H1 (cell line): ENCODE measurements around the gene PPP1R13B.

Source experiments
- SUZ12 ChIP-seq: fragments of 200-600 bp; sonication (generic); IDR thresholded peaks from 2 replicates; pipeline ENCODE4 v1.6.1; 2012; ENCODE audit warnings: mild to moderate bottlenecking, inconsistent platforms, low read length, moderate library complexity, mixed read lengths
- TF ChIP-seq, protein P1 (sequence below): IDR thresholded peaks from 2 replicates; pipeline ENCODE4 v1.6.1; 2012; ENCODE audit warnings: inconsistent platforms

DNA sequence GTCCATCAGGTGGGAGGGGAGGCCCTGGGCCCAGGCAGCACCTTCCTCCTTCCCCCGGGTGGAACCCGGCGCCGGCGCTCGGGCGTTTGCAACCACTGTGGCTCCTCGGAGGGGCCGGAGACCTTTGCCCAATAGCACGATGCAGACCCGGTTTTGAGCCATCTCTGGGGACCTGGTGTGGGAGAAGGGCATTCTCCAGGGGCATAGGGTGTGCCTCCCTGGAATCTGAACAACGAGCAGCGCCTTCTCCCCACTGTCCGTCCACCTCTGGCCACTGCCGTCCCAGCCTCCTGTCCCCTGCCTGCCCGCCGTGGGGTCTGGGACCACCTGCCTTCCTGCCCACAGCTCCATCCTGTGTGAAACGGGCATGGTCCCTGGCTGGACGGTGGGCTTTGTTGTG, 119.2 kb downstream of the PPP1R13B start:
- TF ChIP-seq, protein P1, sequence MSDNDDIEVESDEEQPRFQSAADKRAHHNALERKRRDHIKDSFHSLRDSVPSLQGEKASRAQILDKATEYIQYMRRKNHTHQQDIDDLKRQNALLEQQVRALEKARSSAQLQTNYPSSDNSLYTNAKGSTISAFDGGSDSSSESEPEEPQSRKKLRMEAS = no peak
- TF ChIP-seq SUZ12 = no peak
